Measurements from ENCODE around the gene CDON. TPM values are rescaled to one million over a fixed set of nuclear protein-coding genes. Genes with fewer than 3 reads are reported as not detected.

The CDON gene
- polyA plus RNA-seq, 2 of the 4 experiments (the other 2 are of a cell fraction), result 1.7 to 5.6 TPM

GRCh38 chr11:125931116-125931515, 131.6 kb downstream of the CDON start:
- H3K4me2 ChIP-seq, result no peak overlapping the region
- no peaks in the 10 kb centered on the region for H3K9me3 ChIP-seq
- no peak for FAIRE-seq
- H3K27ac ChIP-seq, result no peak overlapping the region
- ChIA-PET POLR2A (no interaction called here), CTCF (interaction anchor here (0.9 to 3.7 kb wide), 2 partner anchors 11 to 260 kb away, joined by 3 to 15 read pairs; no protein-coding TSS in a partner anchor)
- no peak for TF ChIP-seq SREBF2 (IDR thresholded peaks at IDR 0.05)
- no peak for TF ChIP-seq CBX2 (IDR thresholded peaks at IDR 0.05; ENCODE audit: borderline replicate concordance, low read depth)
- no peak for TF ChIP-seq KDM1A (IDR thresholded peaks at IDR 0.05; ENCODE audit: low read depth)
- no peak for TF ChIP-seq NPAS2 (CRISPR knock-in tag; IDR thresholded peaks at IDR 0.05; ENCODE audit: borderline replicate concordance)
- no peak for TF ChIP-seq ZFP36 (IDR thresholded peaks at IDR 0.05; ENCODE audit: borderline replicate concordance, partially characterized antibody)
- no peak for TF ChIP-seq NR3C1 (IDR thresholded peaks at IDR 0.05)
- TF ChIP-seq JUN (IDR thresholded peaks at IDR 0.05), result no peak
- no peak for TF ChIP-seq RARB (CRISPR knock-in tag; IDR thresholded peaks at IDR 0.05)
- TF ChIP-seq BHLHE40 (IDR thresholded peaks at IDR 0.05; ENCODE audit: low read depth, low read length), result no peak
- TF ChIP-seq NFE2L2 (conservative IDR thresholded peaks at IDR 0.05; ENCODE audit: low read length), result no peak
- TF ChIP-seq TFCP2L1 (CRISPR knock-in tag; IDR thresholded peaks at IDR 0.05), result no peak
- no peak overlapping the region for H3K4me3 ChIP-seq
- no peak for ATAC-seq
- DNase-seq (ENCODE audit: low read depth in 1 of 2, low spot score in 1 of 2), result no peak
- WGBS (ENCODE audit: missing lambda C conversion rate), result 31% methylated on average over 3 of the region's 3 CpGs
- no peaks in the 10 kb centered on the region for H3K4me1 ChIP-seq

GRCh38 chr11:125930076-125930450, 132.6 kb downstream of the CDON start:
- no peak for TF ChIP-seq MYC (IDR thresholded peaks at IDR 0.05; ENCODE audit: borderline replicate concordance, low read length)
- TF ChIP-seq FOSB (CRISPR knock-in tag; IDR thresholded peaks at IDR 0.05), result no peak
- no peak for TF ChIP-seq PBX3 (IDR thresholded peaks at IDR 0.05)
- no peak for TF ChIP-seq POLR2A (IDR thresholded peaks at IDR 0.05; ENCODE audit: low read length)
- no peak for TF ChIP-seq MAFK (IDR thresholded peaks at IDR 0.05; ENCODE audit: partially characterized antibody)
- no peak for TF ChIP-seq GATA3 (IDR thresholded peaks at IDR 0.05; ENCODE audit: borderline replicate concordance)
- no peak for TF ChIP-seq HEYL (CRISPR knock-in tag; IDR thresholded peaks at IDR 0.05)
- no peak for TF ChIP-seq EHMT2 (IDR thresholded peaks at IDR 0.05; ENCODE audit: low read depth)
- no peak for TF ChIP-seq CBX8 (IDR thresholded peaks at IDR 0.05)
- TF ChIP-seq ZC3H11A (IDR thresholded peaks at IDR 0.05), result no peak
- TF ChIP-seq ZFP36 (IDR thresholded peaks at IDR 0.05; ENCODE audit: borderline replicate concordance, partially characterized antibody), result no peak
- TF ChIP-seq HOXA7 (CRISPR knock-in tag; IDR thresholded peaks at IDR 0.05), result no peak
- no peak for TF ChIP-seq EP300 (IDR thresholded peaks at IDR 0.05)
- TF ChIP-seq CHD4 (IDR thresholded peaks at IDR 0.05; ENCODE audit: borderline replicate concordance), result no peak
- no peak for TF ChIP-seq SREBF2 (IDR thresholded peaks at IDR 0.05)
- no peak for TF ChIP-seq HOXB13 (CRISPR knock-in tag; IDR thresholded peaks at IDR 0.05; ENCODE audit: low read depth)
- no peak for TF ChIP-seq HOXB5 (CRISPR knock-in tag; IDR thresholded peaks at IDR 0.05)
- Histone ChIP-seq H3K4me3 (no peak overlapping the region), H3K4me2 (no peak overlapping the region), H3K27ac (no peak overlapping the region), H3K4me1 (no peaks in the 10 kb centered on the region), H3K9me3 (no peaks in the 10 kb centered on the region)
- ChIA-PET CTCF (interaction anchor here (3.7 kb wide), 1 partner anchor 12 kb away, joined by 15 read pairs; no protein-coding TSS in a partner anchor), POLR2A (no interaction called here)
- FAIRE-seq, result no peak
- DNase-seq (ENCODE audit: low read depth in 1 of 2, low spot score in 1 of 2), result no peak
- ATAC-seq, result no peak
- 86% methylated on average over 11 of the region's 11 CpGs for WGBS (ENCODE audit: missing lambda C conversion rate)

DNA sequence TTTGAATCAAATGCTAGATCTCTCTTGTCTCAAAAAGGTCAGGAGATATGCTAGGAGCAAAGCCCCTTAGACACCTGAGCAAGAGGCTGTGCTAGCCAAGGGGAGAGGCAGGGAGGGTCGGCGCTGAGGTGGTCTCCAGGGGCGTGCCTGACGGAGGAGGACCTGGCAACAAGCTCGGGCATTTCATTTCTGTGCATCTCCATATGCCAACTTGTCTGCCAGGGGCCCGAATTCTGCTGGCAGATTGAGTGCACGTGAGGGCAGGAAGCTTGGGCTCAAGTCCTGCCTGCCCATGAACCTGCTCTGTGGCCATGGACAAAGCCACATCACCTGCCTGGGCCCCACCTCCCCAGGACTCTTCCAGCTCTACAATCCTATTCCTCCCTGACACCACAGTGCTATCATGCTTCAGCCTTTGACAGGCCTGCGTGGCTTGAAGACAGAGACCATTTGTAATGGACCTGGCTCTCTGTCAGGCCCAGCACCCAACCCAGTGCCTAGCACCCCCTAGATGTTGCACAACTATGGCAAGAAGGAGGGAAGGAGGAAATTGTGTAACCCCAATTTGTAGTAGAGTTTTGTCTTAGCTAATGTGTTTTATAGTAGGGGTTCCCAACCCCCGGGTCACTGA, 133.1 kb downstream of the CDON start:
- ChIA-PET CTCF (interaction anchor here (3.7 kb wide), 1 partner anchor 13 kb away, joined by 15 read pairs; no protein-coding TSS in a partner anchor), POLR2A (no interaction called here)
- DNase-seq (ENCODE audit: low read depth in 1 of 2, low spot score in 1 of 2) (no peak), FAIRE-seq (no peak), ATAC-seq (no peak)
- TF ChIP-seq POLR2AphosphoS2 (conservative IDR thresholded peaks at IDR 0.05; ENCODE audit: low read length), result no peak
- TF ChIP-seq POLR2A (IDR thresholded peaks at IDR 0.05; ENCODE audit: low read length), result no peak
- TF ChIP-seq RCOR1 (IDR thresholded peaks at IDR 0.05; ENCODE audit: low read depth, low read length), result no peak
- Histone ChIP-seq H3K4me1 (no peaks in the 10 kb centered on the region), H3K4me2 (no peak overlapping the region), H3K9me3 (no peaks in the 10 kb centered on the region), H3K4me3 (no peak overlapping the region), H3K27ac (no peak overlapping the region)
- WGBS (ENCODE audit: missing lambda C conversion rate), result 60% methylated on average over 6 of the region's 9 CpGs
